Gastrocnemius medialis (tissue), 4 donors: ENCODE data around the gene FOXR1. TPM values are rescaled to one million over a fixed set of nuclear protein-coding genes. Genes with fewer than 3 reads are reported as not detected.

Source experiments
- ATAC-seq, 2 donors: fragments of 150-250 bp; one replicate each; pipeline ENCODE4 v1.9.1; 2016
- DNase-seq, 2 donors: peaks; one replicate each; pipeline ENCODE4 v3.0.0-alpha.2; 2019
- H3K27ac ChIP-seq, 4 donors: fragments of 200-600 bp; sonication (generic); 1 replicate in 1 of 4; 2 replicates in 3 of 4; pipeline ENCODE4 v1.5.1; 2016 to 2018; ENCODE audit warnings: mild to moderate bottlenecking in 2 of 4, moderate library complexity in 1 of 4
- H3K27me3 ChIP-seq, 3 donors: fragments of 200-600 bp; sonication (generic) in 2 of 3; 1 replicate in 1 of 3; 2 replicates in 2 of 3; pipeline versions ENCODE4 v1.5.1 to v1.6.0; 2016 to 2019; ENCODE audit warnings: mild to moderate bottlenecking in 1 of 3, moderate library complexity in 1 of 3
- H3K36me3 ChIP-seq, 2 donors: fragments of 200-600 bp; sonication (generic) in 1 of 2; one replicate each; pipeline ENCODE4 v1.5.1; 2017 to 2018
- H3K4me1 ChIP-seq, 2 donors: fragments of 200-600 bp; sonication (generic) in 1 of 2; one replicate each; pipeline ENCODE4 v1.5.1; 2016 to 2017; ENCODE audit warnings: mild to moderate bottlenecking in 2 of 2
- H3K4me3 ChIP-seq, 4 donors: fragments of 200-600 bp; sonication (generic) in 3 of 4; 1 replicate in 1 of 4; 2 replicates in 3 of 4; pipeline ENCODE4 v1.5.1; 2016 to 2019; ENCODE audit warnings: mild to moderate bottlenecking in 2 of 4
- H3K9me3 ChIP-seq, 3 donors: fragments of 200-600 bp; sonication (generic) in 2 of 3; 1 replicate in 1 of 3; 2 replicates in 2 of 3; pipeline ENCODE4 v1.5.1; 2016 to 2019
- CTCF ChIP-seq, 5 experiments: fragments of 450-650 bp in 3 of 5; fragments of 200-600 bp in 2 of 5; sonication (generic) in 2 of 5; IDR thresholded peaks in 4 of 5; conservative IDR thresholded peaks in 1 of 5; 1 replicate in 4 of 5; 2 replicates in 1 of 5; pipeline ENCODE4 v1.5.1; 2016 to 2019; ENCODE audit warnings: antibody characterized with exemption in 5 of 5, mild to moderate bottlenecking in 3 of 5, moderate library complexity in 3 of 5
- POLR2A ChIP-seq, 2 donors: fragments of 450-650 bp; IDR thresholded peaks; one replicate each; pipeline ENCODE4 v1.6.1; 2017; ENCODE audit warnings: antibody characterized with exemption in 2 of 2, mild to moderate bottlenecking in 2 of 2, moderate library complexity in 2 of 2
- in situ Hi-C, 4 donors: fragments of 200-750 bp; cut with MboI; loops; one replicate each; pipeline versions ENCODE4 v1.15.0 to v1.8.0; 2017; ENCODE audit warnings: low sequenced_read_pairs in 4 of 4
- intact Hi-C: fragments of 100-400 bp; cut with DNase I; formaldehyde crosslinking; loops from one replicate; pipeline ENCODE4 v1.15.1; 2023; ENCODE audit warnings: low total_unique reads
- total RNA-seq, 4 donors: library from RNA; depleted of rRNA; stranded (reverse); fragments of >200 nt; gene quantifications; one replicate each; pipeline versions ENCODE4 v1.1.0 to v1.2.3, GENCODE V29; 2016

FOXR1 gene
- total RNA-seq, 4 donors from 2014 or later: not detected

DNA sequence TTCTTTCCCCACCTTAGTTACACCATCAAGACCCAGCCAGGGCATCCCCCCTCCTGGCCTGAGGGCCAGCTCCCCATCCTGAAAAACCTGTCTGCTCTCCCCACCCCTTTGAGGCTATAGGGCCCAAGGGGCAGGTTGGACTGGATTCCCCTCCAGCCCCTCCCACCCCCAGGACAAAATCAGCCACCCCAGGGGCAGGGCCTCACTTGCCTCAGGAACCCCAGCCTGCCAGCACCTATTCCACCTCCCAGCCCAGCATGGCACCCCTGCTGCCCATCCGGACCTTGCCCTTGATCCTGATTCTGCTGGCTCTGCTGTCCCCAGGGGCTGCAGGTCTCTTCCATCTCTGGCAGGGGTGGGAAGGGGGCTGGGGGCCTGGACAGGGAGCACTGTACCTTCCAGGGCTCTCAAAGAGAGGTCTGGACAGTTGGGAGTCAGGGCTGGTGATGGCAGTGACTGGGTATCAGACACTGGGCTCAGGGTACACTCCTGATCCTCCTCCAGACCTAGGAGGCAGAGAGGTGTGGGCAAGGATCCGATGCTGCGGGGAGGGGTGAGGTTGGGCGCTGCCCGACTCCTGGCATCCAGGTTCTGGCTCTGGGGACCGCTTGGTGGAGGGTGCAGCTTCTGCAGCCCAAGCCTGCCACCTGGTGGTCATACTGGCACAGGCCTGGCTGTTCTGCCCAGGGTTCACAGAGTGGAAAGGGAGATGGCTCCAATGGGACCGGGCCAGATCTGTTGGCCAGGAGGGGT lies 15.3 kb upstream of the FOXR1 start, which contains the start of gene UPK2:
UPK2 (plus strand) TSS at position 205 of the 753 bp plus-strand sequence; CDS start at position 258, 53 bp downstream.
- TF ChIP-seq CTCF (IDR thresholded peaks at IDR 0.05 in 4 of 5, conservative IDR thresholded peaks at IDR 0.05 in 1 of 5): peak; percentile 94 to 97 (median 96)
- TF ChIP-seq POLR2A (IDR thresholded peaks at IDR 0.05): no peak
- peak; percentile 95 to 97 for ATAC-seq
- Histone ChIP-seq H3K27ac (no peak within 1 kb of the TSS), H3K4me1 (no peaks in the 10 kb centered on the region), H3K9me3 (no peaks in the 10 kb centered on the region), H3K4me3 (no peak within 1 kb of the TSS), H3K36me3 (no peaks in the 10 kb centered on the region), H3K27me3 (no peaks in the 10 kb centered on the region)
- in situ Hi-C loops: loop anchor here (5.0 to 10.0 kb wide), 3 partner anchors 51 to 264 kb away; no protein-coding TSS in a partner anchor
- intact Hi-C loops: loop anchor here (1.0 kb wide), 3 partner anchors 26 to 266 kb away; no protein-coding TSS in a partner anchor
- peak; percentile 74 to 82 for DNase-seq

DNA sequence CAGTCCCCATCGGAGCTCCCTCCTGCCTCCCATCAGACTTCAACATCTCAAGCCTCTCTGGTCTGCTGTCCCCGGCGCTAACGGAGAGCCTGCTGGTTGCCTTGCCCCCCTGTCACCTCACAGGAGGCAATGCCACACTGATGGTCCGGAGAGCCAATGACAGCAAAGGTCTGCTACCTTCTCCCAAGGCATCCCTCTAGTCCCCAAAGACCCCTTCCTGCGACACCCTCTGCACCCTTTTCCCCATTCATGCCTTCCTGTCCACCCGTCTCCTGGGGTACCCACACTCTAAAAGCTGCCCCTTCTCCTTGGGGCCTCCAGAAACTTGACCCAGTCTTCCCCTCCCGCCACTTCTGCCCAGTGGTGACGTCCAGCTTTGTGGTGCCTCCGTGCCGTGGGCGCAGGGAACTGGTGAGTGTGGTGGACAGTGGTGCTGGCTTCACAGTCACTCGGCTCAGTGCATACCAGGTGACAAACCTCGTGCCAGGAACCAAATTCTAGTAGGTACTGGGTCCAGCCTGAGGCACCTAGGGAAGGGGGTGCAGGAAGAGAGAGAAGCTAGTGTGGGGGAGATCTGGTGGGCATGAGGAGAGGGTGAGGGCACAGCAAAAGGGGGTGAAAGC lies 14.6 kb upstream of the FOXR1 start:
- Histone ChIP-seq H3K27ac (no peak overlapping the region), H3K9me3 (no peaks in the 10 kb centered on the region), H3K27me3 (no peaks in the 10 kb centered on the region), H3K4me3 (no peak overlapping the region), H3K36me3 (no peaks in the 10 kb centered on the region), H3K4me1 (no peaks in the 10 kb centered on the region)
- in situ Hi-C loops (loop anchor here (5.0 to 10.0 kb wide), 3 partner anchors 52 to 265 kb away; no protein-coding TSS in a partner anchor), intact Hi-C loops (loop anchor here (1.0 kb wide), 3 partner anchors 27 to 267 kb away; no protein-coding TSS in a partner anchor)
- no peak for DNase-seq
- no peak for TF ChIP-seq POLR2A (IDR thresholded peaks at IDR 0.05)
- peak in 1 of 5 experiments; percentile 46 for TF ChIP-seq CTCF (IDR thresholded peaks at IDR 0.05 in 4 of 5, conservative IDR thresholded peaks at IDR 0.05 in 1 of 5)
- ATAC-seq: peak in 1 of 2 donors; percentile 16

GRCh38 chr11:118957549-118957948 lies 14.0 kb upstream of the FOXR1 start:
- no peak for TF ChIP-seq POLR2A (IDR thresholded peaks at IDR 0.05)
- TF ChIP-seq CTCF (IDR thresholded peaks at IDR 0.05 in 4 of 5, conservative IDR thresholded peaks at IDR 0.05 in 1 of 5): no peak
- intact Hi-C loops (no loop called here), in situ Hi-C loops (loop anchor here (5.0 to 10.0 kb wide), 3 partner anchors 53 to 265 kb away; no protein-coding TSS in a partner anchor)
- no peaks in the 10 kb centered on the region for H3K9me3 ChIP-seq
- DNase-seq (no peak), ATAC-seq (no peak)
- H3K27ac ChIP-seq: no peak overlapping the region
- H3K4me1 ChIP-seq: no peaks in the 10 kb centered on the region
- no peaks in the 10 kb centered on the region for H3K36me3 ChIP-seq
- H3K27me3 ChIP-seq: no peaks in the 10 kb centered on the region
- H3K4me3 ChIP-seq: no peak overlapping the region

GRCh38 chr11:118957968-118958367 lies 13.6 kb upstream of the FOXR1 start:
- Histone ChIP-seq H3K9me3 (no peaks in the 10 kb centered on the region), H3K36me3 (no peaks in the 10 kb centered on the region), H3K4me1 (no peaks in the 10 kb centered on the region), H3K4me3 (no peak overlapping the region), H3K27me3 (no peaks in the 10 kb centered on the region), H3K27ac (no peak overlapping the region)
- no peak for ATAC-seq
- TF ChIP-seq CTCF (IDR thresholded peaks at IDR 0.05 in 4 of 5, conservative IDR thresholded peaks at IDR 0.05 in 1 of 5) (no peak), POLR2A (IDR thresholded peaks at IDR 0.05) (no peak)
- DNase-seq: no peak
- in situ Hi-C loops (loop anchor here (5.0 to 10.0 kb wide), 3 partner anchors 53 to 266 kb away; no protein-coding TSS in a partner anchor), intact Hi-C loops (no loop called here)
